ENCODE data around the gene AP4E1.

DNA sequence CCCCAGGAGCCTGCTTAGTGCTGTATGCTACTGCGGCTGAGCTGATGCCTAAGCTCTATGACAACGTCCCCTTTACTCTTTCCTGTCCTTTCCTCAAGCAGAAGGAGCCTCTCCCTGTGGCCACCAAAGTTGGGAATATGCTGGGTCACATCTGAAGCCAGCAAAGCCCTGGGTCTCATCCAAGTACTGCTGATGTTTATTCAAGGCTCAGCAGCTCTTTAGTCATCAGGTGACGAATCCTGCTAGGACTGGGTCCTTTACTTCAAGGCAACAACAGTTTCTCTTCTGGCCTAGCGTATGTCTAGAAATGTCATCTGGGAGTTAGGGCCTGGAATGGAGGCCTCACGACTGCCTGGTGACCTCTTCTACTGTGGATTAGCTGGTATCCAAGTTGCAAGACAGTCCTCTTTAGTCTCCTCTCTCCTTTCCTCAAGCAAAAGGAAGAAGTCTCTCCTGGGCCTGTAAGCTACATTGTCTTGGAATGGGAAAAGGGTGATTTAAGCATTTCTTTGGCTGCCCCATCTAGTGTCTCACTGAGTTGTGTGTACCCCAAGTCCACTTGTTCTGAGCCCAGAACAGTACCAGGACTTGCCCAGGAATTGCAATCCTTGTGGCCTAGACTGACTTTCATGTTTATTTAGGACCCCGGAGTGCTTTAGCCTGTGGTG lies 122.3 kb downstream of the AP4E1 start:
- TF ChIP-seq, protein P1, sequence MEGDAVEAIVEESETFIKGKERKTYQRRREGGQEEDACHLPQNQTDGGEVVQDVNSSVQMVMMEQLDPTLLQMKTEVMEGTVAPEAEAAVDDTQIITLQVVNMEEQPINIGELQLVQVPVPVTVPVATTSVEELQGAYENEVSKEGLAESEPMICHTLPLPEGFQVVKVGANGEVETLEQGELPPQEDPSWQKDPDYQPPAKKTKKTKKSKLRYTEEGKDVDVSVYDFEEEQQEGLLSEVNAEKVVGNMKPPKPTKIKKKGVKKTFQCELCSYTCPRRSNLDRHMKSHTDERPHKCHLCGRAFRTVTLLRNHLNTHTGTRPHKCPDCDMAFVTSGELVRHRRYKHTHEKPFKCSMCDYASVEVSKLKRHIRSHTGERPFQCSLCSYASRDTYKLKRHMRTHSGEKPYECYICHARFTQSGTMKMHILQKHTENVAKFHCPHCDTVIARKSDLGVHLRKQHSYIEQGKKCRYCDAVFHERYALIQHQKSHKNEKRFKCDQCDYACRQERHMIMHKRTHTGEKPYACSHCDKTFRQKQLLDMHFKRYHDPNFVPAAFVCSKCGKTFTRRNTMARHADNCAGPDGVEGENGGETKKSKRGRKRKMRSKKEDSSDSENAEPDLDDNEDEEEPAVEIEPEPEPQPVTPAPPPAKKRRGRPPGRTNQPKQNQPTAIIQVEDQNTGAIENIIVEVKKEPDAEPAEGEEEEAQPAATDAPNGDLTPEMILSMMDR (IDR thresholded peaks at IDR 0.05; ENCODE audit: insufficient read depth, low read length) = no peak
- TF ChIP-seq SPI1 (IDR thresholded peaks at IDR 0.05; ENCODE audit: borderline replicate concordance, low read depth) = no peak
- TF ChIP-seq, protein P2, sequence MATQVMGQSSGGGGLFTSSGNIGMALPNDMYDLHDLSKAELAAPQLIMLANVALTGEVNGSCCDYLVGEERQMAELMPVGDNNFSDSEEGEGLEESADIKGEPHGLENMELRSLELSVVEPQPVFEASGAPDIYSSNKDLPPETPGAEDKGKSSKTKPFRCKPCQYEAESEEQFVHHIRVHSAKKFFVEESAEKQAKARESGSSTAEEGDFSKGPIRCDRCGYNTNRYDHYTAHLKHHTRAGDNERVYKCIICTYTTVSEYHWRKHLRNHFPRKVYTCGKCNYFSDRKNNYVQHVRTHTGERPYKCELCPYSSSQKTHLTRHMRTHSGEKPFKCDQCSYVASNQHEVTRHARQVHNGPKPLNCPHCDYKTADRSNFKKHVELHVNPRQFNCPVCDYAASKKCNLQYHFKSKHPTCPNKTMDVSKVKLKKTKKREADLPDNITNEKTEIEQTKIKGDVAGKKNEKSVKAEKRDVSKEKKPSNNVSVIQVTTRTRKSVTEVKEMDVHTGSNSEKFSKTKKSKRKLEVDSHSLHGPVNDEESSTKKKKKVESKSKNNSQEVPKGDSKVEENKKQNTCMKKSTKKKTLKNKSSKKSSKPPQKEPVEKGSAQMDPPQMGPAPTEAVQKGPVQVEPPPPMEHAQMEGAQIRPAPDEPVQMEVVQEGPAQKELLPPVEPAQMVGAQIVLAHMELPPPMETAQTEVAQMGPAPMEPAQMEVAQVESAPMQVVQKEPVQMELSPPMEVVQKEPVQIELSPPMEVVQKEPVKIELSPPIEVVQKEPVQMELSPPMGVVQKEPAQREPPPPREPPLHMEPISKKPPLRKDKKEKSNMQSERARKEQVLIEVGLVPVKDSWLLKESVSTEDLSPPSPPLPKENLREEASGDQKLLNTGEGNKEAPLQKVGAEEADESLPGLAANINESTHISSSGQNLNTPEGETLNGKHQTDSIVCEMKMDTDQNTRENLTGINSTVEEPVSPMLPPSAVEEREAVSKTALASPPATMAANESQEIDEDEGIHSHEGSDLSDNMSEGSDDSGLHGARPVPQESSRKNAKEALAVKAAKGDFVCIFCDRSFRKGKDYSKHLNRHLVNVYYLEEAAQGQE (IDR thresholded peaks at IDR 0.05; ENCODE audit: insufficient replicate concordance, low read depth) = no peak
